Testis (tissue), 3 donors: ENCODE results near the gene MTRFR. TPM values are rescaled to one million over a fixed set of nuclear protein-coding genes. Genes with fewer than 3 reads are reported as not detected.

ENCODE experiments used
- DNase-seq: peaks from one replicate; pipeline ENCODE4 v3.0.0-alpha.2; 2019
- H3K27ac ChIP-seq, 2 donors: fragments of 200-600 bp; sonication (generic); one replicate each; pipeline ENCODE4 v1.5.1; 2019
- H3K27me3 ChIP-seq: fragments of 200-600 bp; sonication (generic); one replicate; pipeline ENCODE4 v1.5.1; 2019
- H3K36me3 ChIP-seq: fragments of 200-600 bp; sonication (generic); one replicate; pipeline ENCODE4 v1.5.1; 2017; ENCODE audit warnings: low read depth; ENCODE audit errors: missing control alignments
- H3K4me1 ChIP-seq: fragments of 200-600 bp; sonication (generic); one replicate; pipeline ENCODE4 v1.5.1; 2019
- H3K4me3 ChIP-seq, 2 donors: fragments of 200-600 bp; sonication (generic); one replicate each; pipeline ENCODE4 v1.5.1; 2017 to 2019
- H3K9me3 ChIP-seq: fragments of 200-600 bp; sonication (generic); one replicate; pipeline ENCODE4 v1.5.1; 2017
- CTCF ChIP-seq, 3 experiments: fragments of 450-650 bp in 2 of 3; fragments of 200-600 bp in 1 of 3; sonication (generic) in 1 of 3; IDR thresholded peaks; one replicate each; pipeline ENCODE4 v1.5.1; 2016 to 2019; ENCODE audit warnings: antibody characterized with exemption in 3 of 3, mild to moderate bottlenecking in 2 of 3, moderate library complexity in 1 of 3
- POLR2A ChIP-seq: fragments of 450-650 bp; IDR thresholded peaks from one replicate; pipeline ENCODE4 v1.6.1; 2017; ENCODE audit warnings: antibody characterized with exemption, mild to moderate bottlenecking, moderate library complexity
- WGBS, 2 donors: methylation state at CpG; one replicate each; pipeline ENCODE4 v1.1.5; 2018; 5-methylcytosine and 5-hydroxymethylcytosine counted together
- intact Hi-C: fragments of 100-400 bp; cut with DNase I; formaldehyde crosslinking; loops from one replicate; pipeline ENCODE4 v1.15.1; 2023; ENCODE audit warnings: low total_unique reads
- polyA plus RNA-seq: library from polyadenylated mRNA; stranded (reverse); fragments of 350-450 nt; fragmentation: Illumina TruSeq; extraction: RNeasy Lipid Tissue Mini Kit (QIAGEN cat#74804); gene quantifications from one replicate; pipeline ENCODE4 v1.2.3, GENCODE V29; 2014; ENCODE audit warnings: low read depth, low replicate concordance; ENCODE audit not compliant: insufficient read depth
- total RNA-seq, 2 donors: library from RNA; depleted of rRNA; stranded (reverse); fragments of >200 nt; gene quantifications; one replicate each; pipeline ENCODE4 v1.2.3, GENCODE V29; 2016

Gene MTRFR
- total and polyA plus RNA-seq, 3 donors from 2014 or later = 21.1 to 23.6 (median 21.3) TPM

- 45 to 56% methylated on average over 12 to 36 of the region's 36 CpGs for WGBS, 2 donors
- Histone ChIP-seq H3K4me3 (no peak overlapping the region), H3K27ac (peak overlapping the region; percentile 72 to 86), H3K36me3 (no peaks in the 10 kb centered on the region), H3K27me3 (no peaks in the 10 kb centered on the region), H3K4me1 (peaks cover 29% of the 10 kb centered on the region), H3K9me3 (no peaks in the 10 kb centered on the region)
- DNase-seq = no peak
- intact Hi-C loops = no loop called here
- TF ChIP-seq CTCF (IDR thresholded peaks at IDR 0.05) (no peak), POLR2A (no peak)
Measured at GRCh38 chr12:123267991-123268843, 35.0 kb downstream of the MTRFR start.

- Histone ChIP-seq H3K9me3 (no peaks in the 10 kb centered on the region), H3K4me1 (peaks cover 29% of the 10 kb centered on the region), H3K27ac (peak overlapping the region; percentile 86), H3K36me3 (no peaks in the 10 kb centered on the region), H3K27me3 (no peaks in the 10 kb centered on the region), H3K4me3 (peak overlapping the region in 1 of 2 donors; percentile 83)
- 47 to 59% methylated on average over 12 to 13 of the region's 13 CpGs for WGBS, 2 donors
- no peak for DNase-seq
- TF ChIP-seq CTCF (IDR thresholded peaks at IDR 0.05) (no peak), POLR2A (no peak)
- intact Hi-C loops = no loop called here
Measured at GRCh38 chr12:123268850-123269249, 35.6 kb downstream of the MTRFR start.

- no peaks in the 10 kb centered on the region for H3K9me3 ChIP-seq
- intact Hi-C loops = no loop called here
- H3K4me1 ChIP-seq = peaks cover 29% of the 10 kb centered on the region
- peak overlapping the region; percentile 77 to 83 for H3K4me3 ChIP-seq
- TF ChIP-seq POLR2A = no peak
- TF ChIP-seq CTCF (IDR thresholded peaks at IDR 0.05) = peak in 1 of 3 experiments; percentile 14
- no peaks in the 10 kb centered on the region for H3K27me3 ChIP-seq
- WGBS, 2 donors = 1 to 3% methylated on average over 13 to 31 of the region's 32 CpGs
- no peaks in the 10 kb centered on the region for H3K36me3 ChIP-seq
- peak; percentile 93 for DNase-seq
- H3K27ac ChIP-seq = peak overlapping the region; percentile 86
Measured at GRCh38 chr12:123269395-123269892, 36.2 kb downstream of the MTRFR start.

GRCh38 chr12:123269896-123270213, 36.6 kb downstream of the MTRFR start:
- TF ChIP-seq CTCF (IDR thresholded peaks at IDR 0.05) (no peak), POLR2A (no peak)
- Histone ChIP-seq H3K4me3 (peak overlapping the region; percentile 77 to 83), H3K9me3 (no peaks in the 10 kb centered on the region), H3K36me3 (no peaks in the 10 kb centered on the region), H3K27ac (peak overlapping the region; percentile 86), H3K4me1 (peaks cover 29% of the 10 kb centered on the region), H3K27me3 (no peaks in the 10 kb centered on the region)
- intact Hi-C loops = no loop called here
- DNase-seq = no peak
- WGBS, 2 donors = 1 to 3% methylated on average over 4 to 7 of the region's 7 CpGs
